Prostate gland (tissue), 2 donors: ENCODE data around the gene ARHGEF37. TPM values are rescaled to one million over a fixed set of nuclear protein-coding genes. Genes with fewer than 3 reads are reported as not detected.

Experiments
- DNase-seq: peaks from one replicate; pipeline ENCODE4 v3.0.0-alpha.2; 2019; ENCODE audit warnings: low spot score
- H3K27ac ChIP-seq, 2 donors: fragments of 200-600 bp; sonication (generic); 2 replicates each; pipeline ENCODE4 v1.5.1; 2017 to 2019
- H3K27me3 ChIP-seq: fragments of 200-600 bp; sonication (generic); replicated peaks from 2 replicates; pipeline ENCODE4 v1.5.1; 2019; ENCODE audit not compliant: insufficient read depth
- H3K36me3 ChIP-seq, 2 donors: fragments of 200-600 bp; sonication (generic); 1 replicate in 1 of 2; 2 replicates in 1 of 2; pipeline versions ENCODE4 v1.5.1 to v1.8.1; 2017 to 2019
- H3K4me1 ChIP-seq: fragments of 200-600 bp; sonication (generic); replicated peaks from 2 replicates; pipeline ENCODE4 v1.5.1; 2019
- H3K4me3 ChIP-seq, 2 donors: fragments of 200-600 bp; sonication (generic); 2 replicates each; pipeline ENCODE4 v1.5.1; 2017 to 2019
- H3K9me3 ChIP-seq: fragments of 200-600 bp; sonication (generic); 2 replicates; pipeline ENCODE4 v1.5.1; 2017
- POLR2A ChIP-seq: fragments of 450-650 bp; IDR thresholded peaks from one replicate; pipeline ENCODE4 v1.6.1; 2016; ENCODE audit warnings: antibody characterized with exemption, mild to moderate bottlenecking
- POLR2AphosphoS5 ChIP-seq: sonication (generic); formaldehyde crosslinking; IDR thresholded peaks from one replicate; pipeline ENCODE4 v1.6.1; 2017; ENCODE audit warnings: antibody characterized with exemption
- WGBS: methylation state at CpG from one replicate; pipeline ENCODE4 v1.1.5; 2018; 5-methylcytosine and 5-hydroxymethylcytosine counted together
- intact Hi-C: fragments of 100-400 bp; cut with DNase I; formaldehyde crosslinking; loops from one replicate; pipeline ENCODE4 v1.14.2; 2022
- total RNA-seq, 2 donors: library from RNA; depleted of rRNA; stranded (reverse); fragments of >200 nt; gene quantifications; one replicate each; pipeline ENCODE4 v1.1.0, GENCODE V29; 2016
- TF ChIP-seq, protein P1 (sequence below), 4 experiments: fragments of 200-600 bp in 2 of 4; fragments of 450-650 bp in 2 of 4; sonication (generic) in 2 of 4; IDR thresholded peaks; 1 replicate in 3 of 4; 2 replicates in 1 of 4; pipeline ENCODE4 v1.5.1; 2016 to 2019; ENCODE audit warnings: antibody characterized with exemption in 4 of 4, mild to moderate bottlenecking in 2 of 4, moderate library complexity in 2 of 4

Gene ARHGEF37
- total RNA-seq, 2 donors from 2014 or later, result 50.4 to 61.1 TPM

DNA sequence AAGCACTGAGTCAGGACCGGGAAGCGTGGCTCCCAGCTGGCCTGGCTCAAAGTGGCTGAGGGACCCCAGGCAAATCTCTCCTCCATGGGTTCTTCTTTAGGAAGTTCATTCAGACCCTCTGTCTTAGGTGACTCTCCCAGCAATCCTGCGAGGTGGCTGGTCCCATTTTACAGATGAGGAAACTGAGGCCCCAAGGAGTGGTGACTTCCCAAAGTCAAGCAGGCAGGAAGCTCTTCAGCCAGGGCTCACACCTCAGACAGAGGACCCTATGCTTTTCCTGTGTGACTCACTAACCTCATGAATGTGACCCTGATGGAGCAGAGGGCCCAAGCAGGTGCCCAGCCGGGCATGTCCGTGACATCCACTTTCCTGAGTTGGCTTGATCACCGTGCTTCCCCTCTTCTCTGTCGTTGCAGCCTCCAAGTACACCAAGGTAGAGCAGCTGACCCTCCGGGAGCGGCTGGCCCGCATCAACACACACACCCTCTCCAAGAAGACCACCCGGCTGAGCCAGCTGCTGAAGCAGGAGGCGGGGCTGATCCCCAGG lies 36.5 kb downstream of the ARHGEF37 start:
- peaks cover 8 to 11% of the 10 kb centered on the region in 2 donors for H3K36me3 ChIP-seq
- H3K27ac ChIP-seq, result peak overlapping the region; percentile 13 to 38

DNA sequence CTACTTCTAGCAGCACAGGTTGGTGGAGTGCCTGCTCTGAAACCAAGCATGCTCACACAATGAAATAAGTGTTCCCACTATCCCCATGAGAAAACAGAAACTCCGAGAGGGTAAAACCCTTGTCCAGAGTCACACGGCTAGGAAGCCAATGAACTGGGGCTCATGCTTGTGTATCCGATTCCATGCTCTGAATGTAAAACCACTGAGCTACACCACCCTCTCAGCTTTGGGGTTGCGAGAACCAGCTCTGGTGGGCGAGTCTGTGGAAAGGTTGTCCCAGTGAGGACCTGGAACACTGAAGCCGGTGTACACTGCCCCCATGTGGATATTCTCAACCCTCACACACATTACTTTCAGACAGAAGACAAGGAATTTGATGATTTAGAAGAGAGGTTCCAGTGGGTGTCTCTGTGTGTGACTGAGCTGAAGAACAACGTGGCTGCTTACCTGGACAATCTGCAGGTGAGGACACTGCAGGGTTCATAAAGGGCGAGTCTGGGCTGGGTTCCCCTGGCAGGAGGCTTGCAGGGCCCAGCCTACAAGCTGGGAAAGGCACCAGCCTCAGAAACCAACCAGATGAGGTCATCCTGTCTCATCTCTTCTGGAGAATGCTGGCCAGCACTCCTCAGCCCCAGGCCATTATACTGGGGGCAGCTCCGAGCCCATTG lies 37.4 kb downstream of the ARHGEF37 start:
- peaks cover 8 to 14% of the 10 kb centered on the region in 2 donors for H3K36me3 ChIP-seq
- TF ChIP-seq, protein P1, sequence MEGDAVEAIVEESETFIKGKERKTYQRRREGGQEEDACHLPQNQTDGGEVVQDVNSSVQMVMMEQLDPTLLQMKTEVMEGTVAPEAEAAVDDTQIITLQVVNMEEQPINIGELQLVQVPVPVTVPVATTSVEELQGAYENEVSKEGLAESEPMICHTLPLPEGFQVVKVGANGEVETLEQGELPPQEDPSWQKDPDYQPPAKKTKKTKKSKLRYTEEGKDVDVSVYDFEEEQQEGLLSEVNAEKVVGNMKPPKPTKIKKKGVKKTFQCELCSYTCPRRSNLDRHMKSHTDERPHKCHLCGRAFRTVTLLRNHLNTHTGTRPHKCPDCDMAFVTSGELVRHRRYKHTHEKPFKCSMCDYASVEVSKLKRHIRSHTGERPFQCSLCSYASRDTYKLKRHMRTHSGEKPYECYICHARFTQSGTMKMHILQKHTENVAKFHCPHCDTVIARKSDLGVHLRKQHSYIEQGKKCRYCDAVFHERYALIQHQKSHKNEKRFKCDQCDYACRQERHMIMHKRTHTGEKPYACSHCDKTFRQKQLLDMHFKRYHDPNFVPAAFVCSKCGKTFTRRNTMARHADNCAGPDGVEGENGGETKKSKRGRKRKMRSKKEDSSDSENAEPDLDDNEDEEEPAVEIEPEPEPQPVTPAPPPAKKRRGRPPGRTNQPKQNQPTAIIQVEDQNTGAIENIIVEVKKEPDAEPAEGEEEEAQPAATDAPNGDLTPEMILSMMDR (IDR thresholded peaks at IDR 0.05), result peak; percentile 40 to 76 (median 62)
- TF ChIP-seq POLR2A, result no peak
- no peaks in the 10 kb centered on the region for H3K27me3 ChIP-seq
- intact Hi-C loops, result loop anchor here (5.0 kb wide), 1 partner anchor 176 kb away; no protein-coding TSS in a partner anchor
- WGBS, result 32% methylated on average over 9 of the region's 9 CpGs
- H3K9me3 ChIP-seq, result no peaks in the 10 kb centered on the region
- peak overlapping the region; percentile 13 to 38 for H3K27ac ChIP-seq
- peaks cover 4% of the 10 kb centered on the region for H3K4me1 ChIP-seq
- DNase-seq, result peak; percentile 36
- no peak overlapping the region for H3K4me3 ChIP-seq

More for the DNA sequence above, 36.5 kb downstream of the ARHGEF37 start:
- peaks cover 6% of the 10 kb centered on the region for H3K4me1 ChIP-seq
- DNase-seq, result no peak
- H3K4me3 ChIP-seq, result no peak overlapping the region
- WGBS, result 84% methylated on average over 12 of the region's 12 CpGs
- intact Hi-C loops, result loop anchor here (5.0 kb wide), 1 partner anchor 176 kb away; no protein-coding TSS in a partner anchor
- H3K9me3 ChIP-seq, result no peaks in the 10 kb centered on the region
- TF ChIP-seq POLR2AphosphoS5 (no peak), POLR2A (no peak)
- TF ChIP-seq, protein P1 (IDR thresholded peaks at IDR 0.05), result no peak
- no peaks in the 10 kb centered on the region for H3K27me3 ChIP-seq

DNA sequence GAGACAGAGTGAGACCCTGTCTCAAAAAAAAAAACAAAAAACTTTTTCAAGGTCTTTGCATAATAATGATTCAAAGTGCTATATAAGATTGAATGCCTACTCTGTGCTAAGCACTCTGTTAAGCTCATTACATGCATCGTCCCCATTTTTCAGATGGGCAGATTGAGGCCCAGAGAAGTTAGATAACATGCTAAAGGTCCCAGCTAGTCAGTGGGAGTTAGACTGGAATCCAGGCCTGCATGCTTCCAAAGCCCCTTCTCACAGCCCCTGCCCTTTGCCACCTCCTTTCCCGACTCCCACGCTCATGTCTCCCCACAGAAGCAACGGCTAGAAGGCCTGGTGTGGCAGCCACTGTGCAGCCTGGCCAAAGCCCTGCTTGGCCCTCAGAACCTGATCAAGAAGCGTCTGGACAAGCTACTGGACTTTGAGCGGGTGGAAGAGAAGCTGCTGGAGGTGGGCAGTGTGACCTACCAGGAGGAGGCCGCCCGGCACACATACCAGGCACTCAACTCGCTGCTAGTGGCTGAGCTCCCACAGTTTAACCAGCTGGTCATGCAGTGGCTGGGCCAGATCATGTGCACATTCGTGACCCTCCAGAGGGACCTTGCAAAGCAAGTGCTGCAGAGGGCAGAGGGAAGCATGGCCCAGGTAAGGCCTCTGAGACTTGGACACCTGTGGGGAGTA lies 40.3 kb downstream of the ARHGEF37 start:
- 92% methylated on average over 9 of the region's 10 CpGs for WGBS
- H3K36me3 ChIP-seq, result peaks cover 8 to 22% of the 10 kb centered on the region in 2 donors
- H3K27ac ChIP-seq, result no peak overlapping the region
- H3K4me3 ChIP-seq, result no peak overlapping the region
- intact Hi-C loops, result no loop called here
- no peaks in the 10 kb centered on the region for H3K27me3 ChIP-seq
- TF ChIP-seq POLR2A, result no peak
- TF ChIP-seq, protein P1 (IDR thresholded peaks at IDR 0.05), result no peak
- no peak for TF ChIP-seq POLR2AphosphoS5
- no peaks in the 10 kb centered on the region for H3K4me1 ChIP-seq
- no peak for DNase-seq
- no peaks in the 10 kb centered on the region for H3K9me3 ChIP-seq

DNA sequence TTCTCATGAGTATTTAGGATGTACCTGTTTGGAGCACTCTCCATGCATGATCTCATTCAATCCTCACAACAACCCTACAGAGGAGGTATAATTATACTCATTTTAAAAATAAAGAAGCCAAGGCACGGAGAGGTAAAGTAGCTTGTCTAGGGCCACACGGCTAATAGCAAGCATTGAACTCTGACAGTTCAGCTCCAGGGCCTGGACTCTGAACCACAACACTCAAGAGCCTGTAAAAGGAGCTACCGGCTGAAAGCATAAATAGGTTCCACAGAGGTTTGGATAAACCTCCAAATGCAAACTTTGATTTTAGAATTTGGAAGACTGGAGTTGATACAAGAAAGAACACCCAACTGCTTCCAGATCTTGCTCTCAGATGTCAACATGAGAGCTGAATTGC lies 41.2 kb downstream of the ARHGEF37 start:
- Histone ChIP-seq H3K9me3 (no peaks in the 10 kb centered on the region), H3K27me3 (no peaks in the 10 kb centered on the region), H3K4me3 (no peak overlapping the region), H3K4me1 (no peaks in the 10 kb centered on the region), H3K27ac (no peak overlapping the region), H3K36me3 (peaks cover 8 to 22% of the 10 kb centered on the region in 2 donors)
- DNase-seq, result no peak
- TF ChIP-seq POLR2A (no peak), POLR2AphosphoS5 (no peak)
- TF ChIP-seq, protein P1 (IDR thresholded peaks at IDR 0.05), result no peak
- 91% methylated on average over 3 of the region's 3 CpGs for WGBS
- intact Hi-C loops, result no loop called here
